Measurements from ENCODE around the gene CHRM4.
"Not testable (repeated sequence)": the region's sequence is repeated elsewhere in the genome, so short reads cannot be mapped to it uniquely, and the experiment has no call there.

The CHRM4 gene

DNA sequence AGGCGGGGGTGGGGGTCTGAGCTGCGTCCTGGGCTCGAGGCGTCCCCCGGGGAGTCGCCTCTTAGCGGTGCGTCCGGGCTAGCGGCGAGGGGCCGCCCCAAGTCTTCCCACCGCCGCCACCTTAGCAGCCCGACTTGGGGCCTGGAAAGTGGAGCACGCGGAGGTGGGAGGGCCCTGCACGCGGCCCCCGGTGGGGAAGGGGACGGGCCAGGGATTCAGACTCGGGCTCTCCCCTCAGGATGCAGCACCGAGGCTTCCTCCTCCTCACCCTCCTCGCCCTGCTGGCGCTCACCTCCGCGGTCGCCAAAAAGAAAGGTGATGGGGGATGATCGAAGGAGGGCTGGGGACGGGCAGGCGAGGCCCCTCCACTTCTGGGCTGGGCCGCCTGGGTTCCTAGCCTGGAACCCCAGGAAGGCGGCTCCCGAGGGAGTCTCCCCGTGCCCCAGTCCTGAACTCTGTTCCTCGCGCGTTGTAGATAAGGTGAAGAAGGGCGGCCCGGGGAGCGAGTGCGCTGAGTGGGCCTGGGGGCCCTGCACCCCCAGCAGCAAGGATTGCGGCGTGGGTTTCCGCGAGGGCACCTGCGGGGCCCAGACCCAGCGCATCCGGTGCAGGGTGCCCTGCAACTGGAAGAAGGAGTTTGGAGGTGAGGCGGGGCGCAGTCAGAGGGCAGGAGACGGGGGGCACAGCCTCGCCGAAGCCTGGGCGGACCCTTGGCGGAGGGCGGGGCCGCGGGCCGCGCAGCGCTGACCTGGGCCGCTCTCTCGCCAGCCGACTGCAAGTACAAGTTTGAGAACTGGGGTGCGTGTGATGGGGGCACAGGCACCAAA, 9.5 kb downstream of the CHRM4 start:
- DNase-seq (ENCODE audit: low read depth): no peak

DNA sequence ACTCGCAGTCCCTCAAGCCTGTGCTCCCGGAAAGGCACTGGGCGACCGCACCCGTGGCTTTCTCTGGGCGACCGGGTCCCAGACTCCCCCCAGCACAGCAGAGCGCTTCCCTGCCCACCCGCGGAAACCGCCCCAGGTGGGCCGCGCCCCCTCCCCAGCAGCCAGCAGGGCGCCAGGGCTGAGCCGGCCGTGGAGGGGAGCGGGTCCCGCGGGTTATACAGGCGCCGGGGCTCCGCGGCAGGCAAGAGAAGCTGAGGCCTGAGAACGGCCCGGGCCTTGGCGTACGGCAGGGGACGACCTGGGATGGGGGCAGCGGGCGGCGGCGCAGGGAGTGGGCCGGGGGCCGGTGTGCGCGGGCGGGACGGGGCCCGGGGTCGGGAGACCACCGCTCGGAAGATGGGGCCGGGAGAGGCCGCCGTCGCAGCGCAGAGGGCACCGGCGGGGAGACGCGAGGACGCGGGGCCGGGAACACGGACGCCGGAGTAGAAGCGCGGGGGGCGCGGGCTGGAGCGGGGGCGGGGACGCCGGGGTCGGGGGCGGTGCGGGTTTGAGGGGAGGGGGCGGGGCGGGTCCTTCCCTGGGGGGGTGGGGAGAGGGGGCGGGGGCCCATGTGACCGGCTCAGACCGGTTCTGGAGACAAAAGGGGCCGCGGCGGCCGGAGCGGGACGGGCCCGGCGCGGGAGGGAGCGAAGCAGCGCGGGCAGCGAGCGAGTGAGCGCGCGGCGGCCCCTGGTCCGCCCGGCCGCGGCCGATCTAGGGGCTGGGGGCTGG, 10.3 kb downstream of the CHRM4 start, which contains the start of gene MDK:
Gene MDK, plus strand, starts transcription at position 622 of the 771 bp plus-strand sequence. CDS start 389 bp downstream, outside the sequence.
- DNase-seq (ENCODE audit: low read depth): no peak

DNA sequence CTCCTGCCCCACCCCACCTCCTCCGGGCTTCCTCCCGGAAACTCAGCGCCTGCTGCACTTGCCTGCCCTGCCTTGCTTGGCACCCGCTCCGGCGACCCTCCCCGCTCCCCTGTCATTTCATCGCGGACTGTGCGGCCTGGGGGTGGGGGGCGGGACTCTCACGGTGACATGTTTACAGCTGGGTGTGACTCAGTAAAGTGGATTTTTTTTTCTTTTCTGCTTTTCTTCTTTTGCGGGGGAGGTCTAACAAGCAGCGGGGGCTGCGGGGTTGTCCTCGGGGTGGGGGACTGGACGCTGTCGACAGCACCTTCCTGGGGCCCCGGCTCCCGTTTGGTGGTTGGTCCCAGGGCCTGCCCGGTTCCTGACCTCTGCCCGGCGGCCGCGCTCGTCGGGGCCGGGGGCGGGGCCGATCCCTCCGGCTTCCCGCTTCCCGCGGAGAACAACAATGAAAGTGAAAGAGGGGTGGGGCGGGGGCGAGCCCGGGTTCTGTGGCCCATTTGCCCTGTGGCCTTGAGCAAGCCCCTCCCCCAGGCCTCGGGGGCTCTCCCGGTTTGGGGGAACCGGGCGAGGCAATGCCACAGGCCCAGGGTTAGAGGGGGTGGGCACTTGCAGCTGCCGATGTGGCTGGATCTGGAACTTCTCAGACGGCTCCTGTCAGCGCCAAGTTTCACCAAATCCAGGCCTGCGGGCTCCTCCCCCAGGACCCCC, 11.1 kb downstream of the CHRM4 start:
- DNase-seq (ENCODE audit: low read depth): peak; percentile 32

DNA sequence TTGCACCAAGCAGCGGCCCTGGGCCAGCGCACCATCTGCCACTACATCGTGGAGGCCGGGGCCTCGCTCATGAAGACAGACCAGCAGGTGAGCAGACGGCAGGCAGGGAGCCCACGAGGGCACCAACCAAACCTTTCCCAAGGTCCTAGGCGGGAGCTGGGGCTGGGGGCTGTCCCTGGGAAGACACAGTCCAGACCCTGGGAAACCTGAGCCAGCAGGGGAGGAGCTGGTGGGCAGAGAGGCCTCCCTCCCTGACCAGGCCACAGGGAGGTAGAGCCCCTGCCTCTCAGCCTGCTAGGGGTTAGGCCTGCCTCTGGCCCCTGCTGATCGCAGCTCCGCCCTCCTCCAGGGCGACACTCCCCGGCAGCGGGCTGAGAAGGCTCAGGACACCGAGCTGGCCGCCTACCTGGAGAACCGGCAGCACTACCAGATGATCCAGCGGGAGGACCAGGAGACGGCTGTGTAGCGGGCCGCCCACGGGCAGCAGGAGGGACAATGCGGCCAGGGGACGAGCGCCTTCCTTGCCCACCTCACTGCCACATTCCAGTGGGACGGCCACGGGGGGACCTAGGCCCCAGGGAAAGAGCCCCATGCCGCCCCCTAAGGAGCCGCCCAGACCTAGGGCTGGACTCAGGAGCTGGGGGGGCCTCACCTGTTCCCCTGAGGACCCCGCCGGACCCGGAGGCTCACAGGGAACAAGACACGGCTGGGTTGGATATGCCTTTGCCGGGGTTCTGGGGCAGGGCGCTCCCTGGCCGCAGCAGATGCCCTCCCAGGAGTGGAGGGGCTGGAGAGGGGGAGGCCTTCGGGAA, 11.9 kb downstream of the CHRM4 start:
- not testable (repeated sequence) for DNase-seq (ENCODE audit: low read depth)

DNA sequence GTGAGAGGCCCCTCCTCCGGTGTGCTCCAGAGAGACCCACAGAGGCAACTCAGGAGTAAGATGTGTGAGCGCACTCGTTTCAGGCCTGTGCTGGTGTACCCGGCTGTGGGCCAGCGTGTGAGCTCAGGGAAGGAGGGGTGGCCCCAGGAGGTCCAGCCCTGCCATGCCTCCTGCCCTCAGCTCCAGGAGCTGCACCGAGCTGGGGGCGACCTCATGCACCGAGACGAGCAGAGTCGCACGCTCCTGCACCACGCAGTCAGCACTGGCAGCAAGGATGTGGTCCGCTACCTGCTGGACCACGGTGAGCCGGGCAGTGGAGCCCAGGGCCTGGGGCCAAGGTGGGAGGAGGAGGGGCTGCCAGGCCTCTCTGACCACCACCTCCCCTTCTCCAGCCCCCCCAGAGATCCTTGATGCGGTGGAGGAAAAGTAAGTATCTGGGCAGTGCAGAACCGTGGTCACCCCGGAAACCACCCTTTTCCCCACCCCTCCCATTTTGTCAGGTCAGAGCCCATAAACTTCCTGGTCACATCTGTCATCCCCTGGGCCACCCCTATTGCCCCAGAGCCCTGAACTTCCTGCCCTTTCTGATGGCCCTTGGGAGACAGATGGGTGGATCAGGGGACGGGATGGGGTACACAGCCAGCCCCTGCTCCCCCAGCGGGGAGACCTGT, 12.6 kb downstream of the CHRM4 start:
- DNase-seq (ENCODE audit: low read depth): no peak

DNA sequence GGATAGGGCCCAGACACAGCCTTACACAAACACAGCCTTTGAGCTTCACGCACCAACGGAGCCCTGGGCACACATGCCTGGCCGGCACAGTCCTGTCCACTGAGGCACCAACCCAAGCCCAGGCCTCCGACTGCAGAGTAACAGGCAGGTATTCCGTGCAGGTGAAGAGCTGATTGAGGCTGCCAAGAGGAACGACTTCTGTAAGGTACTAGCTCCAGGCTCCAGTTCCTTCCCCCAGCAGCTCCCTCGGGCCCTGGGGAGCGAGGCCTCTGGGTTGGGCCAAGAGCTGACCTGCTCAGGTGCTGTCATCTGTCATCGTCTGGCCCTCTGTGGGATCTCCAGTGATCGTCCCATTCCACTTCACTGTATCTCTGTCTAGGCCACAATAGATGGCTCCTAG, 13.3 kb downstream of the CHRM4 start:
- no peak for DNase-seq (ENCODE audit: low read depth)

DNA sequence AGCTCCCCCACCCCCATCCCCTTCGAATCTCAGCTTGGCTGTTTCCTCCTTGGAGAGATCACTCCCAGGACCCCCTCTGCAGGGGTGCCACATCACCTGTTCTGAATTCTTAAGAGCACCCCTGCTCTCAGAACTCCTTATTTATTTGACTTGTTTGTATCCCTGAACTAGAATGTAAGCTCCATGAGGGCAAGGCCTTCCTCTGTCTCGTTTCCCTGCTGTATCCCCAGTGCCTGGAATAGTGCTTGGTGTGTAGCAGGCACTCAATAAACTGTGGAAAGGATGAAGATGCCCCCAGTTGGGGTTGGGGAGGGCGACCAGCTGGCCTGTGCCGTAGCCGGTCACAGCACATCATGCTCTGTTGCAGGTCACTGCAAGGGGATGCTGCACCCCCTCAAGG, 13.7 kb downstream of the CHRM4 start:
- DNase-seq (ENCODE audit: low read depth): no peak

DNA sequence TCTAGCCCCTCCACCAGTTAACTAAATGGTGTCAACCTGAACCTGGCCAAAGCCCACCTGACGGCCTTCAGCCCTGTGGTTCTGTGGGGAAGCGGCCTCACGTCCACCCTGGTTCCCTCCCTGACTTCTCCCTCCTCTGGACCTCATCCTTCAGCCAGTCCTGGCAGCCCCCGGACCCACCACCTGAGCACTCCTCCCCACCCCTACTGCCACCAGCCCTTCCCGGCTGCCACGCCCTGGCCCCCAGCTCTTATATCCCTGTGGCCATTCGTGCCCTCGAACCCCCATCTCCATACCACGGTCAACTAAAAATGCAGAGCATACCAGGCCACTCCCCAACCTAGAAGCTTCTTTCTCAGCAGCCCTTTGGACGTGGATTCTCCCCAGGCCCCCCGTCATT, 14.3 kb downstream of the CHRM4 start:
- no peak for DNase-seq (ENCODE audit: low read depth)

DNA sequence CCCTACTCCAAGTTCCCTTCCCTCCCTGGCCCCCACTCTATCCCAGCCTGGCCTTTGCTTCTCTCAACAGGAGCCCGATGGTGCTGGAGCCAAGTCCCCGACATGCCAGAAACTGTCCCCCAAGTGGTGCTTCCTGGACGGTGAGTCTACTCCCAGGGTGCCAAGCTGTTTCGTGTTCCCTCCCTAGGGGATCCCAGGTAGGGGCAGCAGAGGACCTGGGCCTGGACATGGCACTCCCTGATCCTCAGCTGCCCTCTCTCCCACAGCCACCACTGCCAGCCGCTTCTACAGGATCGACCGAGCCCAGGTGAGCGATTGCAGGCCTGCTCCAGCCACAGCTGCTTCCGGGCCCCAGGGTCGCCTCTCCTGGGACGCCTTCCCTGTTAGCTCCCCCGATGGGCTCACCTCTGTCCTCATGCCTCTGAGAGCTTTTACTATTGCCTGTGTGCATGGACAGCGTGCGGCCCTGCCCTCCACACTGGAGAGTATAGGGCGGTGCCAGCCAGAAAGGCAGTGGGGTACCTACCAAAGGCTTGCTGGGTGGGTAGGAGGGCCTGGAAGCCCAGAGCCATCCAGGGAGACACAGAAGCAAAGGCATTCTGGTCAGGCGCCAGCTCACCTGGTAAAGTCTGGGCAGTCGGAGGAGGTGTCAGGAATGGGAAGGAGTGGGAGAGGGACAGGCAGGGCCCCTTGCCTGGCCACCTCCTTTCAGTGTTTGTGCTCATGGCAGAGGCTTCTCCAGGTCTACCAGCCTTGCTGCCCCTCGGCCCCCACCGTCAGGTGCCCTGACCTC, 15.1 kb downstream of the CHRM4 start:
- no peak for DNase-seq (ENCODE audit: low read depth)

DNA sequence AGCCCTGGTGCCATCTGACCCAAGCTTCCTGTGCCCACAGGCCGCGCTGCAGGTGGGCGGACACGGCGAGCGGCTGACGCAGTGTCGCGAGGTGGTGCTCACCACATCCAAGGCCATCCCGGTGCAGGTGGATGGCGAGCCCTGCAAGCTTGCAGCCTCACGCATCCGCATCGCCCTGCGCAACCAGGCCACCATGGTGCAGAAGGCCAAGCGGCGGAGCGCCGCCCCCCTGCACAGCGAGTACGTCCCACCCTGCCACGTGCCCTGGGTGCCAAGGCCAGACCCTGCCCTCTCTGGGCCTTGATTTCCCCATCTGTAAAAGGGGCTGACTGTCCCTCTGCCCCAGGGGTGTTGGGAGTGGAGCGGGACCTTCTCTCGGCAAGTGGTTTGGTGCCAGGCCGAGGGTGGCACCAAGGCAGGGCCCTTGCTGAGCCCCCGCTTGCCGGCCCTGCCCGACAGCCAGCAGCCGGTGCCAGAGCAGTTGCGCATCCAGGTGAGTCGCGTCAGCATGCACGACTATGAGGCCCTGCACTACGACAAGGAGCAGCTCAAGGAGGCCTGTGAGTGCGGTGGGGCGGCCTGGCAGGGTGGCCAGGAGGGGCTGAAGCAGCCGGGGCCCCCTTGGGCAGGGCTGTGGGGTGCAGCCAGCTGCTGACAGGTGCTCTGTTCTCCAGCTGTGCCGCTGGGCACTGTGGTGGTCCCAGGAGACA, 16.0 kb downstream of the CHRM4 start:
- DNase-seq (ENCODE audit: low read depth): no peak

DNA sequence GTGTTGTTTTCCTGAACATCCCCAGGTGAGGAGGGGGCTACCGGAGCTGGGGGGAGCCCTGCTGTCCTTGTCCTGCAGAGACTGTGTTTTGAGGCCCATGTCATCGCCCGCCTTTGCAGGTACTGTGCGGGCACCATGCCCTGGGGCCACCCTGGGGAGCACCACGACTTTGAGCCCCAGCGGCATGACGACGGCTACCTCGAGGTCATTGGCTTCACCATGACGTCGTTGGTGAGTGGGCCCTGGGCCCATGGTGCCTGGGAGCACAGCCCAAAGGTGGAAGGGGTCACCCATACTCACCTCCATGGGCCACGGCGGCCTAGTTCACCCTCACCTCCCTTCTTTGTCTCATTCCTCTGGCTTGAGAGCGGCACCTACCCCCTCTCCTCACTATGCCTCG, 16.8 kb downstream of the CHRM4 start:
- DNase-seq (ENCODE audit: low read depth): no peak

DNA sequence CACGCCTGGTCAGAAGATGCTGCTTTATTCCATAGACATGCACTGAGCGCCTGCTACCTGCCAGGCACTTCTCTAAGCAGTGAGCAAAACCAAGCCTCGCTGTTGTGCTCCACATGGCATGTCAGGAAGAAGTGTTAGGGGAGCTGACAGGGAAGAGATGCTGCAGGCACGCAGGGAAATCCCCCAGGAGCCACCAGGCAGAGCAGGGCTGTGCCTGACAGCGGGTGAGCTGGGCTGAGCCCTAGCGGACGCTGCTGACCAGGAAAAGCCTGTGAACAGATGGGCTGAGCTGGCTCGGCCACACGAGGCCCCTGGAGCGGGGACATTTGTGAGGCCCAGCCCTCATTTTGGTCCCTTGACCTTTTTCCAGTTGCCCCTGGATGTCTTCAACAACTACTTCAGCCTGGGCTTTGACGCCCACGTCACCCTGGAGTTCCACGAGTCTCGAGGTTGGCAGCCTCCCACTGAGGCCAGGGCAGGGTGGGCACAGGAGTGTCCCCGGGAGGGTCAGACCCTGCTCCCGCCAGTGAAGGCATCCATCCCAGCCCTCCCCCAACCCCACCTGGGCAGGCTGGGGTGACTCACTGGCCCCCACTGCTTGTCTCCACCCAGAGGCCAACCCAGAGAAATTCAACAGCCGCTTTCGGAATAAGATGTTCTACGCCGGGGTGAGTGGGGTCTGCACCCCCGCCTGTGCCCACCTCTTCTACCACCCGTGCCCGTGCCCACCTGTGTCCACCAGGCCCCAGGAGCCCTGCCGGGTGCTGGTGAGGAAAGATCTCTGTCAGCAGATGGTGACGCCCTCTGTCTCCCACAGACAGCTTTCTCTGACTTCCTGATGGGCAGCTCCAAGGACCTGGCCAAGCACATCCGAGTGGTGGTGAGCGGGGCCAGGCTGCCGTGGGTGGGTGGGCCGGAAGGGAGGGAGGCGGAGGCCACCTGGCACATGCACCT, 17.5 kb downstream of the CHRM4 start:
- no peak for DNase-seq (ENCODE audit: low read depth)

DNA sequence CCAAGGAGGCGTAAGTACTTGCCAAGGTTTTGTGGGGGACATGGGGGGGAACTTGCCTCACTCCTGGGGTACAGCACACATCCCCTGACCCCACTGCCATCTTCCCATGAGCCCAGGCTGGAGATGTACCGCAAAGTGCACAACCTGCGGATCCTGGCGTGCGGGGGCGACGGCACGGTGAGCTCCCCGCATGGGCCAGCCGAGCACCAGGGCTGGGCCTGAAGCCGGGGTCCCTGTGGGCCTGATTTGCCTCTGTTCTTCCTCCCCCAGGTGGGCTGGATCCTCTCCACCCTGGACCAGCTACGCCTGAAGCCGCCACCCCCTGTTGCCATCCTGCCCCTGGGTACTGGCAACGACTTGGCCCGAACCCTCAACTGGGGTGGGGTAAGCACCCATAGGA, 19.1 kb downstream of the CHRM4 start:
- DNase-seq (ENCODE audit: low read depth): not testable (repeated sequence)

DNA sequence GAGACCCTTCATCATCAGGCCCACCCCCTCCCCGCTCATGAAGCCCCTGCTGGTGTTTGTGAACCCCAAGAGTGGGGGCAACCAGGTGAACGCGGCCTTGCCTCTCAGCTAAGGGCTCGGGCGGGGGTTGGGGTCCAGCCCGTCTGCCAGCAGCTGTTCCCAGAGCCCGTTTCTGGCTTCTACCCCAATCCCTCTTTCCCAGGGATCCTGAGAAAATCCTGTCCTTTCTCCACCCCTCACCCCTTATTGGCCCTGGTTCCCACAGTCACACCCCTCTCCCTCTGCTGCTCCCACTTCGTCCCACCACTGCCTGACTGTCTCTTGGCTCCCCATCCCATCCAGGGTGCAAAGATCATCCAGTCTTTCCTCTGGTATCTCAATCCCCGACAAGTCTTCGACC, 19.5 kb downstream of the CHRM4 start:
- no peak for DNase-seq (ENCODE audit: low read depth)

DNA sequence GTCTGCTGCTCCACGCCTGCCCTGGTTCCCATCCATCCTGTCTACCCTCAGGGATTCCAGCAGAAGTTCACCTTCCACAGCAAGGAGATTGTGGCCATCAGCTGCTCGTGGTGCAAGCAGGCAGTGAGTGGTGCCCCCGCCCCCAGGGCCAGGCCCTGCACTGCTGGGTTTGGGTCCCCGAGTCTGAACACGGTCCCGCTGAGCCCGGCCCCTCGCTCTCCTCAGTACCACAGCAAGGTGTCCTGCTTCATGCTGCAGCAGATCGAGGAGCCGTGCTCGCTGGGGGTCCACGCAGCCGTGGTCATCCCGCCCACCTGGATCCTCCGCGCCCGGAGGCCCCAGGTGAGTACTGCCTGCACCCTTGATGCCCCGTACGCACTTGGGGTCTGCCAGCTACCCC, 20.3 kb downstream of the CHRM4 start:
- not testable (repeated sequence) for DNase-seq (ENCODE audit: low read depth)

DNA sequence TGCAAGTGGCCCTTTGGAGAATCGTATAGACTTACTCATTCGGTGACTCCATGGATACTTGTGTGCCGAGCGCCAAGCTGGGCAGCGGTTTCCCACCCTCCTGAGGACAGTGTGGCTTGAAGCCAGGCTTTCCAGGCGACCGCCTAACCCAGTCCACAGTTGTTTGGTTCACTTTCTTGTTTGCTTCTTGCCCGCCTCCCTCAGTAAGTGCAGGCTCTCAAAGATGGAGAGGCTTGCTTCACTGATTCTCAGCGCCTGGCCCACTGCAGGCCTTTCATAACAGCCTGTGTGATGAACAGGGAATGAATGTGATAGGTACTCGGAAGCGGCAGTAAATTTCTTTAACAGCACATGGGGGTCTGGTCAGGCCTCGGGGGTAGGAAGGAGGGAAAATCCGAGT, 21.3 kb downstream of the CHRM4 start:
- no peak for DNase-seq (ENCODE audit: low read depth)

DNA sequence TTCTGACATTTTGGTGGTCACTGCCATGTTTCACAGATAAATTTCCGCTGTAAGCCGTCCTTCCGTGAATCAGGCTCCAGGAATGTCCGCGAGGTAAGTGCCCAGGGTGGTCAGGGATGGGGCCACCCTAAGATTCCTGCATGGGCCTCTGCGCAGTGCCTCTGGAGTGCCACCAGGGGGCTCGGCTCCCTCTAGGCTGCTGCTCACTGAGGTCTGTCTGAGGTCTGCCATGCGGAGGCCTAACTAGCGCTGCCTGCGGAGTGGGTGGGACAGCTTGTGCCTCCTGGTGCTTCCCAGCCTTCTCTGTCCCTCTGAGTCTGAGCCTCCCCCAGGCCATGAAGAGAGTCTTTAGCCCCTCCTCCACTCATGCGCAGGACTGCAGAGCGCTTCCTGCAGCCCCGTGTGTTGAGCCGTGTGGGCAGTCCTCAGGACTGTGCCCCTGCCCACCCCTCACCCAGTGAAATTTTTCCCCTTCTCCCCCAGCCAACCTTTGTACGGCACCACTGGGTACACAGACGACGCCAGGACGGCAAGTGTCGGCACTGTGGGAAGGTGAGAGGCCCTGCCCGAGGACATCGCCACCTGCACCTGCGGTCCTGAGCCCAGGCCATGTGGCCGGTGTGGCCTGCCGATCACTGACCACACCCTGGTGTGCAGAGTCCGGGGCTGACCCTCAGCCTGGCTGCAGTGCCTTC, 22.0 kb downstream of the CHRM4 start:
- no peak for DNase-seq (ENCODE audit: low read depth)

DNA sequence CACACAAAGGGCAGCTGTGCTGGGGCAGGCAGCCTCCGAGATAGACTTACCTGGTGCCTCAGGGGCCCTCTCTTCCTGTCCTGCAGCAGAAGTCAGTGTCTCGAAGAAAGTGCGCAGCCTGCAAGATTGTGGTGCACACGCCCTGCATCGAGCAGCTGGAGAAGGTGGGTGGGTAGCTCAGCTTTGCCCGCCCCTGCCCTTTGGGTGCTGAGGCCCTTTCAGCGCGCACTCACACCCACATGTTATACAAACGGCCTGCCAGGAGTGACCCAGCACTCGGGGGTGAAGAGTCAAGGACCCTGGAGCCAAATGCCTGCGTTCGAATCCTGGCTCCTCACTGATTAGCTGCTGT, 23.7 kb downstream of the CHRM4 start:
- no peak for DNase-seq (ENCODE audit: low read depth)

Measured in activated T-cell treated with anti-CD3 and anti-CD28 coated beads for 1 hour (primary cell).